Effector memory CD4-positive, alpha-beta T cell (primary cell): Measurements from ENCODE around the gene CHST15.

Experiments used
- DNase-seq, 3 donors: peaks; one replicate each; pipeline ENCODE4 v3.0.0-alpha.2; 2020
- H3K27ac ChIP-seq: 2 replicates; pipeline ENCODE4 v1.7.0; 2013; ENCODE audit warnings: mild to moderate bottlenecking, low read length, moderate library complexity; ENCODE audit not compliant: insufficient read depth, poor library complexity, severe bottlenecking
- H3K27me3 ChIP-seq: replicated peaks from 2 replicates; pipeline ENCODE4 v1.7.0; 2013; ENCODE audit warnings: mild to moderate bottlenecking, low read length; ENCODE audit not compliant: insufficient read depth, control insufficient read depth, poor library complexity, severe bottlenecking
- H3K36me3 ChIP-seq: 2 replicates; pipeline ENCODE4 v1.7.0; 2013; ENCODE audit warnings: mild to moderate bottlenecking, low read length, moderate library complexity; ENCODE audit not compliant: control insufficient read depth, insufficient read depth
- H3K4me1 ChIP-seq: 2 replicates; pipeline ENCODE4 v1.7.0; 2013; ENCODE audit warnings: low read length, mild to moderate bottlenecking; ENCODE audit not compliant: control insufficient read depth, insufficient read depth, poor library complexity, severe bottlenecking
- H3K4me3 ChIP-seq: 2 replicates; pipeline ENCODE4 v1.7.0; 2013; ENCODE audit warnings: low read length, low read depth, mild to moderate bottlenecking; ENCODE audit not compliant: insufficient read depth, poor library complexity, severe bottlenecking
- H3K9me3 ChIP-seq: 2 replicates; pipeline ENCODE4 v1.7.0; 2013; ENCODE audit warnings: mild to moderate bottlenecking, low read length, moderate library complexity; ENCODE audit not compliant: control insufficient read depth

Gene CHST15

DNA sequence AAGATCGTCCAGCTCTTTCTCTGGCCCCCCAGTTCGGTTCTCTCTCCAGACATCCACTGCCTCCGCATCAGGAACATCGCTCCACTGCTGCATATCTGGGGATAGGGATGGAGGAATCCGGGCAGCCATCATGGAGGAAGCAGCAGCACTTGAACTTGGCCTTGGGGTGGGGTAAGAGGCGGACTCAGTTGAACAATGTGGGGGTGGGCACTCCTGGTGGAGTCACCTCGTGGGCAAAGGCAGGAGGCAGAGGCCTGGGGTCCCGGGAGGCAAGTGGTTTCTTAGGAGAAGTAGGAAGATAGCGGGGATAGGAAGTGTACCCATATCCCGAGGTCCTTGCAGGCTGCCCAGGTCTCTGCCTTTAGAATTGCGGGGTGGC is 98.3 kb downstream of the CHST15 start:
- no peak overlapping the region for H3K27ac ChIP-seq
- H3K36me3 ChIP-seq: no peaks in the 10 kb centered on the region
- H3K27me3 ChIP-seq: peaks cover 19% of the 10 kb centered on the region
- no peak for DNase-seq
- peaks cover 11% of the 10 kb centered on the region for H3K4me1 ChIP-seq
- H3K9me3 ChIP-seq: no peaks in the 10 kb centered on the region
- peak overlapping the region; percentile 27 for H3K4me3 ChIP-seq

- peak; percentile 51 to 71 (median 55) for DNase-seq
- H3K9me3 ChIP-seq: no peaks in the 10 kb centered on the region
- peaks cover 19% of the 10 kb centered on the region for H3K27me3 ChIP-seq
- H3K36me3 ChIP-seq: no peaks in the 10 kb centered on the region
- no peak overlapping the region for H3K27ac ChIP-seq
- peaks cover 11% of the 10 kb centered on the region for H3K4me1 ChIP-seq
- peak overlapping the region; percentile 27 for H3K4me3 ChIP-seq
Measured at GRCh38 chr10:123994417-123995081, 98.8 kb downstream of the CHST15 start.

DNA sequence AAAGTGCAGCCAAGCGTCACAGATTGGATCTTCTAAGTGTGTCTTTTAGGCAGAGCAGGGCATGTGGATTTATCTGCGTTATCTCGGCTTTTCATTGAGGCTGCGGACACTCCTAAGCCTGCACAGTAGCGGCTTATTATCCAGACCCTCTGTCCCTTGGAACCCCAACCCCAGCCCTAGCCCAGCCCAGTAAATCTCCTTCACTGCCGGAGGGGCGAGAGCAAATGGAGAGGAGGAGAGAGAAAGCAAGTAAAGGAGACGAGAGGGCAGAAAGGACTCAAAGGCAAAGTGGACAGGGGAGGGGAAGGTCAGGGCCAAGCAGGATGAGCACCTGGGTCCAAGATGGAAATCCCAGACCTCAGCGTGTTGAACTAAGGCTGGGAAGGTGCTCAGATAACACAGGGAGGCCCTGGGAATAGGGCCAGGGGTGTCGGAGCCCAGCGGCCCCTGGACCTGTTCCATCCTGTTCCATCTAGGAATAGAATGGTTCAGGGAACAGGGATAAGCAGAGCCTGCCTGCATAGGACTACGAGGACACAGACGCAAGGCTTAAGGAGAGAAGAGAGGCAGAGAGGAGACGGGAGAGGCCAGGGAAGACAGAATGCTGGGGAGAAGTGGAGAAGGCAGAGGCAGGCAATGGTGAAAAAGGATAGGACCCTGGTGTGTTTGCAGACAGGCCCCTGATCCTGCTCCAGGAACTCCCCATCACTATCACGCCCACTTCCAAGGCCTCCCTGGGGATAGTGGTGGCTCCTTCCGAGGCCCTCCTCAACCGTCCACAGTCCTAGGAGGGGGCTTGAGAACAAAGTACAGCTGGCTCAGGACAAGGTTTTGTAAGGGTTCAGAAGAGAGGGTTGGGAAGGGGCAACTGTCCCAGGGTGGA is 99.6 kb downstream of the CHST15 start:
- no peak for DNase-seq
- Histone ChIP-seq H3K4me1 (peaks cover 11% of the 10 kb centered on the region), H3K4me3 (no peak overlapping the region), H3K27me3 (peaks cover 19% of the 10 kb centered on the region), H3K36me3 (no peaks in the 10 kb centered on the region), H3K27ac (no peak overlapping the region), H3K9me3 (no peaks in the 10 kb centered on the region)

DNA sequence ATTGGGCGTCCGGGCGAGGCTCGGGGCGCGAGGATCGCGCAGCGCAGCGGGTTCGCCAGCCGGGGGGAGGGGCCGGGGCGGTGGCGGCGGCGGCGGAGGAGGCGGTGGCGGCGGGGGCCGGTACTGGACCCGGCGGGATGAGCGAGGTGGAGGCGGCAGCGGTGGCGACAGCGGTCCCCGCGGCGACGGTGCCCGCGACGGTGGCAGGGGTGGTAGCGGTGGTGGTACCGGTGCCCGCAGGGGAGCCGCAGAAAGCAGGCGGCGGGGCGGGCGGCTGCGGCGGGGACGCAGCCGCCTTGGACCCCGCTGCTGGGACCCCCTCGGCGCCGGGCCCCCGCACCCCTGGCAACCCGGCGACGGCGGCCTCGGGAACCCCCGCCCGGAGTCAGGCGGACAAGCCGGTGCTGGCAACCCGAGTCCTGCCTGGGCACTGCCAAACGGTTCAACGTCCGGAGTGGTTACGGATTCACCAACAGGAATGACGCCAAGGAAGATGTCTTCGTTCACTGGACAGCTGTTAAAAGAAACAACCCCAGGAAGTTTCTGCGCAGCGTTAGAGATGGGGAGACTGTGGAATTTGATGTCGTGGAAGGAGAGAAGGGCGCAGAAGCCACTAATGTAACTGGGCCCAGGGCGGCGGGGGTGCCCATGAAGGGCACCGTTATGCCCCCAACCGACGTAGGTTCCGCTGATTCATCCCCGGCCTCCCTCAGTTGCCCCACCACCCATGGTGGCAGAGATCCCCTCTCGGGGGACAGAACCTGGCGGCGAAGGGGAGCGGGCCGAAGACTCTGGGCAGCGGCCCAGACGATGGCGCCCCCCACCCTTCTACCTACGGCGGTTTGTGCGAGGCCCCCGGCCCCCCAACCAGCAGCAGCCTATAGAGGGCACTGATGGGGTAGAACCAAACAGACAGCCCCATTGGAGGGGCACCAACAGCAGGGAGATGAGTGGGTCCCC is 101.5 kb downstream of the CHST15 start:
- no peak for DNase-seq
- H3K27me3 ChIP-seq: peaks cover 19% of the 10 kb centered on the region
- peaks cover 11% of the 10 kb centered on the region for H3K4me1 ChIP-seq
- H3K27ac ChIP-seq: no peak overlapping the region
- H3K36me3 ChIP-seq: no peaks in the 10 kb centered on the region
- H3K9me3 ChIP-seq: no peaks in the 10 kb centered on the region
- H3K4me3 ChIP-seq: no peak overlapping the region

DNA sequence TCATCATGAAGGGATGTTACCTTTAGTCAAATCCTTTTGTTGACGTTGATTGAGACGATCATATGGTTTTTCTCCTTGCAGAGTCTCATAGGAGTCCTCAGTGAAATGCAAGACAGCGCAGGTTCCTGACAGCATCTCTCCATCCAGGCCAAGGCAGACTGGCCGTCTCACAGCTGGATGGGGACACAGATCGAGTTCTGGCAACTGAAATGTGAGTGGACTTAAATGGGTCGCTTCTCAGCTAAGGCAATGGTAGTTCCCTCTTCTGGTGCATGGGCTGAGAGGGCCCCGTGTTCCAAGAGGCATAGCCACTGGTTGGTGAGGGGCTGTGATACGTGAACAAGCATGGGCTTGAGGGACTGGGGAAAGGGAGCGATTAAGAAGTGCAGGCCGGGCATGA is 102.5 kb downstream of the CHST15 start:
- H3K36me3 ChIP-seq: no peaks in the 10 kb centered on the region
- DNase-seq: no peak
- H3K27me3 ChIP-seq: peaks cover 17% of the 10 kb centered on the region
- no peak overlapping the region for H3K27ac ChIP-seq
- H3K9me3 ChIP-seq: no peaks in the 10 kb centered on the region
- no peak overlapping the region for H3K4me3 ChIP-seq
- peaks cover 11% of the 10 kb centered on the region for H3K4me1 ChIP-seq

- Histone ChIP-seq H3K9me3 (no peaks in the 10 kb centered on the region), H3K4me3 (no peak overlapping the region), H3K27ac (no peak overlapping the region), H3K36me3 (no peaks in the 10 kb centered on the region), H3K4me1 (no peaks in the 10 kb centered on the region), H3K27me3 (peaks cover 6% of the 10 kb centered on the region)
- DNase-seq: no peak
Measured at GRCh38 chr10:123988694-123989093, 104.7 kb downstream of the CHST15 start.

DNA sequence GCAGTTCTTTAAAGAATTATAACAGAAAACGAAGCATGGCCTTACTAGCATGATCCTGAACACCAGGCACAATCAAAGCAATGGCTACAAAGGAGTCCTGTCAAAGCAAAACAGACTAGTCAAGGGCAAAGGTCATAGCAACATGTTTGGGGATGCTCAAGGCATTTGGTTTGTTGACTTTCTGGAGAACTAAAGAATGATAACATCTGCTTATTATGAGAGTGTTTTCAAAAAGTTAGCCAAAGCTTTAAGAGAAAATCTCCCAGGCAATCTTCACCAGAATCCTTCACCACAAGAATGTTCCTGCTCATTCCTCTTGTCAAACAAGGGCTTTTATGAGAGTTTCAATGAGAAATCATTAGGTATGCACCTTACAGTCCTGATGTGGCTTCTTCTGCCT is 106.7 kb downstream of the CHST15 start:
- Histone ChIP-seq H3K36me3 (no peaks in the 10 kb centered on the region), H3K9me3 (no peaks in the 10 kb centered on the region), H3K27ac (no peak overlapping the region), H3K27me3 (no peaks in the 10 kb centered on the region), H3K4me3 (no peak overlapping the region), H3K4me1 (no peaks in the 10 kb centered on the region)
- no peak for DNase-seq

DNA sequence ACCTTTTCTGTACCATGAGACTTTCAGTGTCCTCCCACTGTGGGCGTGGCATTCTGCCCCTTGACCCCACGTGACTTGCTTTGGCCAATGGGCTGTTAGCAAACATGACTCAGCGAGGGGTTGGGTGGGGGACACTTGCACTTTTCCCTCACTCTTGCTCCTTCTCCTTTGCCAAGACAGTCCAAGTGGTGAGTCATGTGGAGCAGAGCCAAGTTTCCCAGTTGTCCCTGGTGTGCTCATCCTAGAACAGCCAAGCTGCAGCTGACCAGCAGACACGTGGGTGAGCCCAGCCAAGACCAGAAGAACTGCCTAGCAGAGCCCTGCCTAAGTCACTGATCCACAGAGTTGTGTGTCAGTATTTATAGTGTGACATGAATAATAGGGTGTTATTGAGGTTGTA is 119.0 kb downstream of the CHST15 start:
- H3K4me3 ChIP-seq: no peak overlapping the region
- DNase-seq: no peak
- no peaks in the 10 kb centered on the region for H3K4me1 ChIP-seq
- no peaks in the 10 kb centered on the region for H3K36me3 ChIP-seq
- peaks cover 17% of the 10 kb centered on the region for H3K27me3 ChIP-seq
- no peaks in the 10 kb centered on the region for H3K9me3 ChIP-seq
- H3K27ac ChIP-seq: no peak overlapping the region

- Histone ChIP-seq H3K27me3 (peaks cover 17% of the 10 kb centered on the region), H3K4me3 (no peak overlapping the region)
- no peak for DNase-seq
Measured at GRCh38 chr10:123972481-123973401, 120.7 kb downstream of the CHST15 start.

More at GRCh38 chr10:123972481-123973401, 120.7 kb downstream of the CHST15 start:
- no peak overlapping the region for H3K27ac ChIP-seq
- H3K9me3 ChIP-seq: no peaks in the 10 kb centered on the region
- no peaks in the 10 kb centered on the region for H3K36me3 ChIP-seq
- H3K4me1 ChIP-seq: no peaks in the 10 kb centered on the region
